Measurements from ENCODE around the gene NDUFB8. TPM values are rescaled to one million over a fixed set of nuclear protein-coding genes. Genes with fewer than 3 reads are reported as not detected.

NDUFB8 gene
- total and polyA plus RNA-seq, 10 of the 15 experiments (the other 5 are each of a cell fraction or from before 2014, with no cell fraction given) = 180 to 572 (median 382) TPM

DNA sequence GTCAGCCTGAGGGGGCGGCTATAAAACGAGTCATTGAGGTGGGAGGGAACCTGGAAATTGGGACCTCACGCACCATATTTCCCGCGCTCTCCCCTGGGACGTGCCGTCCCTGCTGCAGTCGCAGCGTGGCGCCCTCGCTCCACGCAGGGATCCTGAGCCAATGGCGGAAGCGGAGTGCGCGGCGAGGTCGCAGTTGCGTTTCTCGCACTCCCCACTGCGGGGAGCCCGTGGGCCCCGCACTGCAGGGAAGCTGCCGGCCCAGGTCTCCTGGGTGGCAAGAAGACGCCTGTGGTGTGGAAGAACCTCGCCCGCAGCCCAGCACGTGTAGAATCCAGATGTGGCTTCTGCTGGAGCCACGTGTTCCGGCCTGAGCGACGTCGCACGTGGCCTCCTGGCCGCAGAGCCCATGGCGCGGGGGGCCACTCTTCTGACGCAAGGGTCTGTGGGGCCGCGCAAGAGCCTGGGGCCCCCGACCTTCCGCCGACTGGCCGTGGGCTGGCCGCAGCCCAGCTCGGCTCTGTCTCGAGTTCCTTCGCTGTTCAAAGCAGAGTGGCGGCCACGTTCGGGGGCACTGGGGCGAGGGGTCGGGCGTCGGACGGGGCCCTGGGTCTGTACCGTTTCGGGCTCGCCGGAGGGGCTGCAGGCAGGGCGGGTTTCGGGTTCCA, 32.5 kb upstream of the NDUFB8 start (continued):
- TF ChIP-seq KLF5 (IDR thresholded peaks at IDR 0.05; ENCODE audit: partially characterized antibody) = no peak
- no peak for TF ChIP-seq EP300 (IDR thresholded peaks at IDR 0.05; ENCODE audit: borderline replicate concordance in 1 of 2, control insufficient read depth in 1 of 2, low read depth in 2 of 2, low read length in 2 of 2)
- TF ChIP-seq BHLHE40 (IDR thresholded peaks at IDR 0.05; ENCODE audit: borderline replicate concordance in 1 of 2, low read depth in 2 of 2, low read length in 1 of 2) = peak in 1 of 2 experiments; percentile 52; a peak in 2 of 4 replicates
- TF ChIP-seq ZNF207 (IDR thresholded peaks at IDR 0.05; ENCODE audit: borderline replicate concordance) = no peak

GRCh38 chr10:100561005-100561404, 31.3 kb upstream of the NDUFB8 start:
- H4K20me1 ChIP-seq (ENCODE audit: control insufficient read depth, insufficient read depth) = no peaks in the 10 kb centered on the region
- ATAC-seq = no peak
- H3K4me3 ChIP-seq = no peak overlapping the region
- ChIA-PET RAD21 (ENCODE audit: unreplicated experiment) (no interaction called here), CTCF (interaction anchor here (1.2 to 1.7 kb wide), 2 partner anchors 9 to 183 kb away, joined by 4 to 6 read pairs; no protein-coding TSS in a partner anchor), SMC1A (ENCODE audit: uncharacterized antibody, unreplicated experiment) (interaction anchor here (0.6 to 1.3 kb wide), 2 partner anchors 82 to 182 kb away, joined by 3 to 4 read pairs; no protein-coding TSS in a partner anchor), POLR2A (no interaction called here)
- no peak overlapping the region for H2AFZ ChIP-seq (ENCODE audit: control insufficient read depth, low read depth, low read length)
- H3K27ac ChIP-seq (ENCODE audit: control insufficient read depth, insufficient read depth) = no peak overlapping the region
- no TSS peak for BruUV-seq (replicated peaks)
- intact Hi-C loops (cut with micrococcal nuclease; ENCODE audit: unreplicated experiment) = loop anchor here (5.0 kb wide), 1 partner anchor 111 kb away; no protein-coding TSS in a partner anchor
- no peak overlapping the region for H3K9ac ChIP-seq (ENCODE audit: control insufficient read depth, insufficient read depth, low read length)
- H3K36me3 ChIP-seq (ENCODE audit: control insufficient read depth in 2 of 2, insufficient read depth in 2 of 2, low read length in 1 of 2) = peaks cover 0 to 2% of the 10 kb centered on the region in 2 experiments; a peak in 1 of 4 replicates
- DNase-seq (ENCODE audit: low read depth, low spot score) = no peak
- H3K27me3 ChIP-seq (replicated peaks in 1 of 2; ENCODE audit: control insufficient read depth in 2 of 2, insufficient read depth in 2 of 2, low read length in 1 of 2) = no peaks in the 10 kb centered on the region; a peak in 1 of 4 replicates
- no peaks in the 10 kb centered on the region for H3K79me2 ChIP-seq (ENCODE audit: control insufficient read depth, insufficient read depth, low read length)
- no peak for FAIRE-seq
- H3K4me2 ChIP-seq (ENCODE audit: control insufficient read depth, insufficient read depth) = no peak overlapping the region
- in situ Hi-C loops (cut with MboI) = no loop called here
- 21% methylated on average over 2 of the region's 2 CpGs for WGBS (ENCODE audit: insufficient coverage, insufficient replicate concordance, low lambda C conversion rate, missing lambda C conversion rate)
- H3K4me1 ChIP-seq (ENCODE audit: control insufficient read depth, insufficient read depth, low read length) = no peaks in the 10 kb centered on the region
- no peaks in the 10 kb centered on the region for H3K9me3 ChIP-seq (replicated peaks; ENCODE audit: control insufficient read depth, insufficient read depth, low read length)
- no peak for TF ChIP-seq MYB (IDR thresholded peaks at IDR 0.05; ENCODE audit: borderline replicate concordance, low read depth, low read length)
- TF ChIP-seq, protein P1, sequence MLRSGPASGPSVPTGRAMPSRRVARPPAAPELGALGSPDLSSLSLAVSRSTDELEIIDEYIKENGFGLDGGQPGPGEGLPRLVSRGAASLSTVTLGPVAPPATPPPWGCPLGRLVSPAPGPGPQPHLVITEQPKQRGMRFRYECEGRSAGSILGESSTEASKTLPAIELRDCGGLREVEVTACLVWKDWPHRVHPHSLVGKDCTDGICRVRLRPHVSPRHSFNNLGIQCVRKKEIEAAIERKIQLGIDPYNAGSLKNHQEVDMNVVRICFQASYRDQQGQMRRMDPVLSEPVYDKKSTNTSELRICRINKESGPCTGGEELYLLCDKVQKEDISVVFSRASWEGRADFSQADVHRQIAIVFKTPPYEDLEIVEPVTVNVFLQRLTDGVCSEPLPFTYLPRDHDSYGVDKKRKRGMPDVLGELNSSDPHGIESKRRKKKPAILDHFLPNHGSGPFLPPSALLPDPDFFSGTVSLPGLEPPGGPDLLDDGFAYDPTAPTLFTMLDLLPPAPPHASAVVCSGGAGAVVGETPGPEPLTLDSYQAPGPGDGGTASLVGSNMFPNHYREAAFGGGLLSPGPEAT (IDR thresholded peaks at IDR 0.05; ENCODE audit: low read depth) = no peak
- no peak for TF ChIP-seq SUPT20H (IDR thresholded peaks at IDR 0.05; ENCODE audit: borderline replicate concordance, control insufficient read depth, low read depth, low read length)
- no peak for TF ChIP-seq MXI1 (IDR thresholded peaks at IDR 0.05; ENCODE audit: low read depth, low read length)
- no peak for TF ChIP-seq BHLHE40 (IDR thresholded peaks at IDR 0.05; ENCODE audit: borderline replicate concordance in 1 of 2, low read depth in 2 of 2, low read length in 1 of 2)
- TF ChIP-seq, protein P2, sequence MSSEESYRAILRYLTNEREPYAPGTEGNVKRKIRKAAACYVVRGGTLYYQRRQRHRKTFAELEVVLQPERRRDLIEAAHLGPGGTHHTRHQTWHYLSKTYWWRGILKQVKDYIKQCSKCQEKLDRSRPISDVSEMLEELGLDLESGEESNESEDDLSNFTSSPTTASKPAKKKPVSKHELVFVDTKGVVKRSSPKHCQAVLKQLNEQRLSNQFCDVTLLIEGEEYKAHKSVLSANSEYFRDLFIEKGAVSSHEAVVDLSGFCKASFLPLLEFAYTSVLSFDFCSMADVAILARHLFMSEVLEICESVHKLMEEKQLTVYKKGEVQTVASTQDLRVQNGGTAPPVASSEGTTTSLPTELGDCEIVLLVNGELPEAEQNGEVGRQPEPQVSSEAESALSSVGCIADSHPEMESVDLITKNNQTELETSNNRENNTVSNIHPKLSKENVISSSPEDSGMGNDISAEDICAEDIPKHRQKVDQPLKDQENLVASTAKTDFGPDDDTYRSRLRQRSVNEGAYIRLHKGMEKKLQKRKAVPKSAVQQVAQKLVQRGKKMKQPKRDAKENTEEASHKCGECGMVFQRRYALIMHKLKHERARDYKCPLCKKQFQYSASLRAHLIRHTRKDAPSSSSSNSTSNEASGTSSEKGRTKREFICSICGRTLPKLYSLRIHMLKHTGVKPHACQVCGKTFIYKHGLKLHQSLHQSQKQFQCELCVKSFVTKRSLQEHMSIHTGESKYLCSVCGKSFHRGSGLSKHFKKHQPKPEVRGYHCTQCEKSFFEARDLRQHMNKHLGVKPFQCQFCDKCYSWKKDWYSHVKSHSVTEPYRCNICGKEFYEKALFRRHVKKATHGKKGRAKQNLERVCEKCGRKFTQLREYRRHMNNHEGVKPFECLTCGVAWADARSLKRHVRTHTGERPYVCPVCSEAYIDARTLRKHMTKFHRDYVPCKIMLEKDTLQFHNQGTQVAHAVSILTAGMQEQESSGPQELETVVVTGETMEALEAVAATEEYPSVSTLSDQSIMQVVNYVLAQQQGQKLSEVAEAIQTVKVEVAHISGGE (CRISPR knock-in tag; IDR thresholded peaks at IDR 0.05) = no peak
- TF ChIP-seq MTA3 (IDR thresholded peaks at IDR 0.05; ENCODE audit: borderline replicate concordance, low read length) = no peak
- TF ChIP-seq CTCF (IDR thresholded peaks at IDR 0.05 in 2 of 3, conservative IDR thresholded peaks at IDR 0.05 in 1 of 3; ENCODE audit: control insufficient read depth in 2 of 3, extremely low read depth in 1 of 3, insufficient read depth in 1 of 3, low read depth in 3 of 3, low read length in 3 of 3) = no peak
- no peak for TF ChIP-seq LARP7 (IDR thresholded peaks at IDR 0.05)
- TF ChIP-seq PAX5 (IDR thresholded peaks at IDR 0.05; ENCODE audit: borderline replicate concordance, low read depth, low read length) = no peak
- TF ChIP-seq YBX1 (IDR thresholded peaks at IDR 0.05) = no peak

All from GM12878 (cell line).